Sigmoid colon (tissue), 4 donors: ENCODE results near the gene CASZ1.
A peak's percentile ranks its signal among the peaks of the same experiment; 100 is the strongest.

ENCODE experiments used
- CTCF ChIP-seq, 4 experiments: fragments of 450-650 bp in 3 of 4; fragments of 200-600 bp in 1 of 4; IDR thresholded peaks; one replicate each; pipeline ENCODE4 v1.5.1; 2016 to 2019; ENCODE audit warnings: antibody characterized with exemption in 4 of 4, mild to moderate bottlenecking in 3 of 4, moderate library complexity in 2 of 4
- EP300 ChIP-seq, 4 donors: sonication (generic); formaldehyde crosslinking; IDR thresholded peaks; one replicate each; pipeline ENCODE4 v1.6.1; 2017; ENCODE audit warnings: antibody characterized with exemption in 4 of 4
- POLR2A ChIP-seq, 2 donors: fragments of 450-650 bp; IDR thresholded peaks; one replicate each; pipeline ENCODE4 v1.6.1; 2016; ENCODE audit warnings: antibody characterized with exemption in 2 of 2, mild to moderate bottlenecking in 2 of 2, moderate library complexity in 2 of 2
- POLR2AphosphoS5 ChIP-seq, 4 donors: sonication (generic); formaldehyde crosslinking; IDR thresholded peaks; one replicate each; pipeline ENCODE4 v1.6.1; 2017; ENCODE audit warnings: antibody characterized with exemption in 4 of 4

- TF ChIP-seq CTCF (IDR thresholded peaks at IDR 0.05) = no peak
- TF ChIP-seq POLR2A (IDR thresholded peaks at IDR 0.05) = no peak
- no peak for TF ChIP-seq EP300 (IDR thresholded peaks at IDR 0.05)
- TF ChIP-seq POLR2AphosphoS5 (IDR thresholded peaks at IDR 0.05) = peak in 1 of 4 donors; percentile 23
Observed at GRCh38 chr1:10653370-10654125, 142.9 kb downstream of the CASZ1 start.
